Measurements from ENCODE around the gene BCKDHA.
A peak's percentile ranks its signal among the peaks of the same experiment; 100 is the strongest.
"Not testable (repeated sequence)": the region's sequence is repeated elsewhere in the genome, so short reads cannot be mapped to it uniquely, and the experiment has no call there.

Gene BCKDHA

GRCh38 chr19:41363371-41363752 lies 34.3 kb upstream of the BCKDHA start:
- no peak for DNase-seq (ENCODE audit: low spot score)
- TF ChIP-seq CTCF (IDR thresholded peaks at IDR 0.05; ENCODE audit: extremely low read depth, missing control alignments), result no peak

DNA sequence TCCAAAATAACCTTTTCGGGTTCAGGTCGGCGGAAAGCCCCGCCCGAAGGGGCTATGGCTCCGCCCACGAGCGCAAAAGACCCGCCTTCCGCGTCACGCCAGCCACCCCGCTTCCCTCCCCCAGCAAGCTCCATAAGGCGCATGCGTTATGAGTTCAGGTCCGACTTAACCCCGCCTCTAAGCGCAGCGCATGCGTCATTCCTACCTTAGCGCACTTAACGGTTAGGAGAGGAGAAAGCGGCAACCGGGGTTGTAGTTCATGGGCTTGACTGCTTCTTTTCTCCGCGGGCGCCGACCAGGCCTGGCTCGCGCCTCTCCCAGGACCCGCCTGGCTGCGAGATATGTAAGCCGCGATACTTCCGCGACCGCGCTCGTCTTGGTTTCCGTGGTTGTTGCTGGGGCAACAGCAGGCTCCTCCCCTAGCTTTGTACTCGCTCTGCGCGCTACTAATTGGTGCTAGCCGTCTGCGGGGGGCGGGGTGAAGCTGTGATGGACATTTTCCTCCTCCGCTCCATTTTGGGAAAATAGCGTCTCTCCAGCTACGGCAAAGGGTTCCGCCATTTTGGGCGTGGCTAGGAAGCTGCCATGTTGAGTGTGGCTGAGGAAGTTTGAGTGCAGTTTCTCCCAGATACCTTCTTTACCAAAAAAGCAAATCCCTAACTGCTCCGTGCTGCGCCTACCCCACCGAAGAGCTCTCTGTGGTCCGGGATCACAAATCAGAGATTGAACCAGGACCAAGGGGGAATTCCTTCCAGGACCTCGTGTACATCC lies 33.7 kb upstream of the BCKDHA start, which contains the start of gene B9D2:
Gene B9D2, minus strand, starts transcription at position 397 of the 771 bp plus-strand sequence. CDS start 630 bp downstream, outside the sequence.
- no peak for TF ChIP-seq CTCF (IDR thresholded peaks at IDR 0.05; ENCODE audit: extremely low read depth, missing control alignments)

GRCh38 chr19:41364524-41365391 lies 32.9 kb upstream of the BCKDHA start:
- no peak for DNase-seq (ENCODE audit: low spot score)
- TF ChIP-seq CTCF (IDR thresholded peaks at IDR 0.05; ENCODE audit: extremely low read depth, missing control alignments), result no peak

More for the DNA sequence above, 33.7 kb upstream of the BCKDHA start, which contains the start of gene B9D2:
- peak; percentile 94 for DNase-seq (ENCODE audit: low spot score)

DNA sequence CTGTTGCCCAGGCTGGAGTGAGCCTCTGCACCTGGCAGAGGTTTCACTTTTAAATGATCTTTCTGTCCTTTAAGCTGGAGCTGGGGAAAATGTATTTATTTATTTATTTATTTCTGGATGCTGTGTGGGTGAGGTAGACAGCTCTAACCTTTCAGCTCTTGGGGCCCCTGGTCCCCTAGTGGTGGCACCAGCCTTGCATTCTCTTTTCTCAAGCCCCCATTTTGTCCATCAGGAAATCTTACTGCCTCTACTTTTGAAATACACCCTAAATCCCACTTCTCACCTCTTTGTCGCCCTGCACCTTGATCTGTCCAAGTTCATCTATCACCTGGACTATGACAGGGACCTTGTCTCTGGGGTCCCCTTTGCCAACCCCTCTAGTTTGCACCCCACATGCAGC lies 31.5 kb upstream of the BCKDHA start:
- TF ChIP-seq CTCF (IDR thresholded peaks at IDR 0.05; ENCODE audit: extremely low read depth, missing control alignments), result no peak
- DNase-seq (ENCODE audit: low spot score), result no peak

DNA sequence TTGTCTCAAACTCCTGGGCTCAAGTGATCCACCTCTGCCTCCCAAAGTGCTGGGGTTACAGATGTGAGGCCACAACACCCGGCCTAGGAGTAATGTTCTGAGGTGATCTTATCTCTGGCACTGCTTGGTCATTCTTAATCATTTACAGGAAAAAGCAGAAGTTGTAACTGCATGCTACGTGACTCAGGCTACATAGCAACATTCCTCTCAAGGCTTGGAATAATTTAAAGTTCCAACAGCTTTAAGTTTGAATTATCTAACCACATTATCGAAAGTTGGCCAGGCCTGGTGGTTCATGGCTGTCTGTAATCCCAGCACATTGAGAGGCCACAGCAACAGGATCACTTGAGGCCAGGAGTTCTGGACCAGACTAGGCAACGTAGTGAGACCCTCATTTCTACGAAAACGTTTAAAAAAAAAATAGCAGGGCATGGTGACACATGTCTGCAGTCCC lies 29.7 kb upstream of the BCKDHA start:
- no peak for TF ChIP-seq CTCF (IDR thresholded peaks at IDR 0.05; ENCODE audit: extremely low read depth, missing control alignments)
- peak; percentile 54 for DNase-seq (ENCODE audit: low spot score)

GRCh38 chr19:41369769-41370168 lies 27.8 kb upstream of the BCKDHA start:
- TF ChIP-seq CTCF (IDR thresholded peaks at IDR 0.05; ENCODE audit: extremely low read depth, missing control alignments), result no peak
- no peak for DNase-seq (ENCODE audit: low spot score)

GRCh38 chr19:41371119-41371518 lies 26.5 kb upstream of the BCKDHA start:
- DNase-seq (ENCODE audit: low spot score), result not testable (repeated sequence)

All from GM20000 (cell line).